HG03039 (cell line): ENCODE results near the gene LMAN2.
"Not testable (repeated sequence)": the region's sequence is repeated elsewhere in the genome, so short reads cannot be mapped to it uniquely, and the experiment has no call there.

ENCODE experiments used
- ATAC-seq: cut with Tn5 transposase; IDR thresholded peaks from one replicate; pipeline ENCODE4 v1.9.1; 2021; ENCODE audit warnings: mild to moderate bottlenecking, moderate library complexity; ENCODE audit not compliant: unreplicated experiment

Gene LMAN2

DNA sequence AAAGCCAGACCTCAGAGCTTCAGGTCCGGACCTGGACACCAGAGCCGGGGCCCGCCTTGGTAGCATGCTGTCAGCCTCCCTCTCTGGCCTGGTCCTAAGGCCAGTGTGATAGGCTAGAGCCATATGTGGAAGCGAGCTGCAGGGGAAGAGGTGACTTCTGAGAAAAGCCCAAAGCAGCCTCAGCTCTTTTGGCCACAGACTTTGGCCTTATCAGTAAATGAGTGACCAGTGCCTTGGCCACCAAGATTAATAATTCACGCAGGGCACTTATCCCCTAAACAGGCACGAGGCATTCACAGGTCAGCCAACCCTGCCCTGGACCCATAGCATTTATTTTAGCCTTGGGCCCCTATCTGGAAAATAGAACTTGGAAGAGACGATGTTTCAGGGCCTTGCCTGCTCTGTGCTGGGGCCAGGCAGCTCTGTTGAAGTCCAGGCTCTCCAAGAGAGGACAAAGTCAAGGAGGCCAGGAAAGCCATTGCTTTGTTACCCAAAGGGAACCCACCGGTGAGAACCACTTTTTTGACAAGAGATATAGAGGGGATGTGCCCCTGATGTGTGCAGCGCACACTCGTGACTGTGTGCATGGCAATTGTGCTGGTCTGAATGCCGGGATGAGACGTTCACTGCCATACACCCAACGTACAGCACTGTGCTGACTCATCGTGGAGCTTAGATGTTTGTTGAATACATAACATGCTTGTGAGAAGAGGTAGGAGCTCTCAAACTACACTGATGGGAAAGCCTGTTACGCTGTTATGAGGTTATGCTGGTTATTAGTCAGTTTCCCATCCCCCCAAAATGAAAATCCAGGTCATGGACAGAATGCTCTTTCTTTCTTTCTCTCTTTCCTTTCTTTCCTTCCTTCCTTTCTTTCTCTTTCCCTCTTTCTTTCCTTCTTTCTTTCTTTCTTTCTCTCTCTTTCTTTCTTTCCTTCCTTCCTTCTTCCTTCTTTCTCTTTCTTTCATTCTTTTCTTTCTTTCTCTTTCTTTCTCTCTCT lies 27.7 kb upstream of the LMAN2 start:
- ATAC-seq: no peak

DNA sequence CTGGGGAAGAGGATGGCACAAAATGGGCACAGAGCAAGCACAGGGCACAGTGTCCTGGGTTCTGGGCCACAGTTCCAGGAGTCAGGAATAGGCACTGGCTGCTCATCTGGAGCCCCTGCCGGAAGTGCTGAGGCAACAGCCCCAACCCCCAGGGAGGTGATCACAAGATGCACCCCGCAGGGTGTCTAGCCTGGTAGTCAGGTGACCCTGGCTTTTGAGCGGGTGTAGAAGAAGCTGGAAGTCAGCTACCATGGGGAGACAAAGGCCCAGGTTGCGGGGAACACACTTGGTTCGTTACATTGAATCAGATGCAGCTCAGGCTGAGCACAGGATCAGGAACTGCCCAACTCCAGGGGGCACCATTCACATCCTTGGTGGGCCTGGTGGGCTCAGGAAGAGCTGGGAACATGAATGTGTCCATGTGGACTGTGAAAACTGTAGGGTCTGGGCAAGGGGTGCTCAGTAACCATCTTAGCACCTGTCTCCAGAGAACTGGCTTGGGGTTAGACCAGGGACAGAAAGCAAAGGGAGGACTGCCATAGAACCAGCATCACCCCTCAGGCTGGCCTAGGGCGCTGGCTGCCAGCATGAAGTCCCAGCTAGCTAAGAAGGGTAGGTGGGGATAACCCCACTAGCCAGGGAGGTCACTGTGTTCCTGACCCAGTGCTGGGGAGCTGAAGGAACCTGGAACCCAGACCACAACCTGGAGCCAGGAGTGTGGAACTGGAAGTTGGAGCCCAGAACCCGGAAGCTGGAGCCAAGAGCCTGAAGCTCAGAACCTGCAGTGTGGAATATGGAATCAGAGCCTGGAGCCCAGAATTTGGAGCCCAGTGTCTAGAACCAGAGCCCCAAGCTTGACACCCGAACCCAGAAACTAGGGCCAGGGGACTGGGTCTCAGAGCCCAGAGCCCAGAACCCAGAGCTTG lies 26.6 kb upstream of the LMAN2 start:
- no peak for ATAC-seq

DNA sequence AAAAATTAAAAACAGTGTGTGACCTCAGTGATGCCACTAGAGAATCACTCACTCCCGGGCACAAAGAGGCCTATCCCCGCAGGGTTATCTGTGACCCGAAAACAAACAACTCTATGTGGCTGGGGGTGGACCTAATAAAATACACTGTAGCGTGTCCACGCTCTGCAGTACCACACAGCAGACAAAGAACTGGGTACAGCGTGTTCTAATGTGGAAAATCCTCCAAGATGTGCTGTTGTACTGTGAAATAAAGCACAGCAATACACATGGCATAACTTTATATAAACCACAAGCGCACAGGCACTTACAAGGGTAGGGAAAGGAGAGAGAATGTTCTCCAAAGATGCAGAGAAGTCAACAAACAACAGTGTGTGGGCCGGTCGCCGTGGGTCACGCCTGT lies 24.6 kb upstream of the LMAN2 start:
- ATAC-seq: no peak

DNA sequence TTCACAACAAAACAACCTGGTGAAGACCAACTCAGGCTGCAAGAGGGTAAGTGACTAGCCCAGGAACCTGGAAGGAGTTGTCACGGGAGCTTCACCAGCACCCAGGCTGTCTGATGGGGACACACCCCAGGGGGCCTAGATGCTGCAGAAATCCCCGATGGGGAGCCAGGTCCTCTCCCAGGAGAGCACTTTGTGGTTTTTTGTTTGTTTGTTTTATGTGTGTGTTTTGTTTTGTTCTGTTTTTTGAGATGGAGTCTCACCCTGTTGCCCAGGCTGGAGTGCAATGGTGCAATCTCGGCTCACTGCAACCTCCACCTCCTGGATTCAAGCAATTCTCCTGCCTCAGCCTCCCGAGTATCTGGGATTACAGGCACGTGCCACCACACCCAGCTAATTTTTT lies 24.0 kb upstream of the LMAN2 start:
- not testable (repeated sequence) for ATAC-seq

DNA sequence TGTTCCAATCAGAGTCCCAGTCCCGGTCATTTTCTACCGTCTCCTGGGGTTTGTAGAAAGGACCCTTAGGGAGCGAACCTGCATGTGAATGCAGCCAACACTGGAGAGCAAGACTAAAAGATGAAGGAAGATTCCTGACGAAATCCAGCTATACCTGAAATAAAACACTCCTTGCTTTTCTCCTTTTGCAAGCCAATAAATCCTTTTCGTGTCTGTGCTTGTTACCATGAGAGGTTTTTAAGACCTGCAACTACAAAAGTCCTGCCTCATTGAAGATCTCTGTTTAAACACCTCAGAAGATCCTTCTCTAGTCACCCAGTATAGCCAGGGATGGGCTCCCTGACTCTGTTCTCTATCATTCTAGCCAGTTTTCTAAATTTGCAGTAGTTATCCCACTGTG lies 22.7 kb upstream of the LMAN2 start:
- ATAC-seq: no peak

DNA sequence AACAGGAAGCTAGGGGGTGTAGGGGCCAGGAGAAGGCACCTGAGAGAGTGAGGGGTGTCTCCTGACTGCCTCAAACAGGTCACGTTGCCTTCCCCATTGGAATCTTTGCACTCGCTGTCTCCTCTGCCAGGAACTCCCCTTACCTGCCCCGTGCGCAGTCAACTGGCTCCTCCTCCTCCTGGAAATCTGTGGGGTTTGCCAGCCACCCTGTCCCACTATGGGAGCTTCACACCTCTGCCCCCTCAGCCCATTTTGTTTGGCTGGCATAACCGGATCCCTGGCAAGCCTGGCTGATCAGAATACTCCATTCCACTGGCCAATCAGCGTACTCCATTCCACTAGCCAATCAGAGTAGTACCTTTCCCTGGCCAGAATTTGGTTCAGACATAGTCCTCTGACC lies 22.3 kb upstream of the LMAN2 start:
- ATAC-seq: no peak

DNA sequence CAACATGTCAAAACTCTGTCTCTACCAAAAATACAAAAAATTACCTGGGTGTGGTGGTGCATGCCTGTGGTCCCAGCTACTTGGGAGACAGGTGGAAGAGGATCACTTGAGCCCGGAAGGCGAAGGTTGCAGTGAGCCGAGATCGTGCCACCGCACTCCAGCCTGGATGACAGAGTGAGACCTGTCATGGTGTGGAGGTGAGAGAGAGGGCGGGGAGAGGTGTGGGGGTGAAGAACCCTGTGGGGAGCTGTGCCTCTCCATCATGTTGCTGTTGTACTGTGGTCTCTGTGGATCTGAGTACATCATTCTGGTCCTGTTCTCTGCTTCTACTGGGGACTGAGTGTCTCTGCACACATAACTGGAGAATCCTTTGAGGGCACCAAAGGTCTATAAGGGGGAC lies 21.4 kb upstream of the LMAN2 start:
- ATAC-seq: no peak

DNA sequence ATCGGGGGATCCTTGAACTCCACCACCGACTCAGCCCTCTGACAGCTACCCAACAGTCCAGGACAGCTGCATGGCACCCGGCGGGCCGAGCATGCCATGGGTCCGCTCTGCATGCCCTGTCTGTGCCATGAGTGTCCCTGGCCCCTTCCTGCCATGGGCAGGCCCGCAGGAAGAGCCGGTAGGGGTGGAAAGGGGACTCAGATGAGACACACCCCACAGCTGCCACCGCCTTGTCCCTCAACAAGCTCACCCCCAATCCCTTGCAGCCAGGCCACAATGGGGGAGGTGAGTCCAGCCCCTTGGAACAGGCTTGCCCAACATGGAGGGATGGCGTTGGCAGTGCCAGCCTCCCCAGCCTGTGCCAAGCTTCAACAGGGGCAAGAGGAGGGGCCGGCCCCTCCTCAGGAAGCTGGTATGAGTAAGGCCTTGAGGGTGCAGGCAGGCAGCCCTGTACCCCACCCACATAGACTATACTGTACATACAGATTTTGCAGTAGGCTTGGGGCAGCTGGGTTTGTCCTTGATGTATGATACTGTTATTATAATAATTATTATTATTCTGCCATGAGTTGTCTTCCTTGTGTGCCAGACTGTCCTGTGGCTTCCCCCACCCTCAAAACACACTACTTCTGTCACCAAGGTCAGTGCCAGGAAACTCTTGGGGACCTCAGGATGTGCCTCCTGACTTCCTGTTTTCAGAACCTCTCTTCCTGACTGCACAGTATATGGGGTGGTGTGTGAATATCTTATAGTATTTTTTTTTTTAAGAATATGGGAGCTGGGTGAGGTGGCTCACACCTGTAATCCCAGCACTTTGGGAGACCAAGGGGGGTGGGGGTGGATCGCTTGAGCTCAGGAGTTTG lies 20.8 kb upstream of the LMAN2 start:
- no peak for ATAC-seq

DNA sequence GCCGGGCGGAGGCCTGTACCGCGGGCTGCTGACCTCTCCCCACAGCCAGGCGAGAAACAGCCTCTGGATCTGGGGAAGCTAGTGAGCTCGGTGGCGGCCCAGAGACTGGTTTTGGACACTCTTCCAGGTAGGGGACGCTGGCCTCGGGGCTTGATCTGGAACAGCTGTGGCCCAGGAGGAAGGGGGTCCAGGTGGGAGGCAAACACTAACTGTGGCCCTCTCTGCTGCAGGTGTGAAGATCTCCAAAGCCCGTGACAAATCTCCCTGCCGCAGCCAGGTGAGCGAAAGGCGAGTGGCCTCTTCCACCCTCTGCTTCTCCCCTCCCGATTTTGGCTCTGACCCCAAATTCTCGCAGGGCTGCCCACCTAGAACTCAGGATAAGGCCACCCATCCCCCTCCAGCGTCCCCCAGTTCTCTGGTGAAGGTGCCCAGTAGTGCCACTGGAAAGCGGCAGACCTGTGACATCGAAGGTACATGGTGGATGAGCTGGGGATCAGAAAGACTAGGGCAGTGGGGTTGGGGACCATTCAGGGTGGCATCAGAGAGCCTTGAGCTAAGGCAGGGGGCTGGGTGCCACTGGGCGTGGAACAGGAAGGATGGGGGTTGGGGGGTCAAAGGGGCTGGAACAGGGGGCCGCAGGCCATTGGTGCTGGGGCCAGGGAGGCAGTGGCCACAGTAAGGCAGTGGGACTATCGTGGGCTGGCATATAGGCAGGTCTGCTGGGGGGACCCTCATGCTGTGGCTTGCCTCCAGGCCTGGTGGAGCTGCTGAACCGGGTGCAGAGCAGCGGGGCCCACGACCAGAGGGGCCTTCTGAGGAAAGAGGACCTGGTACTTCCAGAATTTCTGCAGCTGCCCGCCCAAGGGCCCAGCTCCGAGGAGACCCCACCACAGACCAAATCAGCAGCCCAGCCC lies 19.9 kb upstream of the LMAN2 start:
- no peak for ATAC-seq

DNA sequence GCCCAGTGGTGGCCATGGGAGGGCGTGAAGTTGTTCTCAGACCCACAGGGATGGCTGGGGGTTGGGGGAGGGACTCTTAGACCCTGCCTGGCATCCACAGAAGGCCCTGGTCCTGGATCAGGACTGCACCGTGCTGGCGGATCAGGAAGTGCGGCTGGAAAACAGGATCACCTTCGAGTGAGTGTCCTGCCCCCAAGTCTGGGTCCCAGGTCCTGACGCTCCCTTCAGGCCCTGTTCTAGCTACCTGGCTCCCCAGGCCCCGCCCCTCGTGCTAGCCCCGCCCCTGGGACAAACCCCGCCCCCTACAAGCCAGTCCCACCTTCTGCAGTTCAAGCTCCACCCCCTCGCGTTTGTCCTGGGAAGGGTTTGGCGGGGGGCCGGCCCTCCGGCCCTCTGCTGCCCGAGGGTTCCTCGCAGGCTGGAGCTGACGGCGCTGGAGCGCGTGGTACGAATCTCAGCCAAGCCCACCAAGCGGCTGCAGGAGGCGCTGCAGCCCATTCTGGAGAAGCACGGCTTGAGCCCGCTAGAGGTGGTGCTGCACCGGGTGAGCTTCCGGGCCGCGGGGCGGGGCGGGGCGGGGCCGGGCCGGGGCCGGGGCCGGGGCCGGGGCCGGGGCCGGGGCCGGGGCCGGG lies 19.1 kb upstream of the LMAN2 start:
- ATAC-seq: no peak

DNA sequence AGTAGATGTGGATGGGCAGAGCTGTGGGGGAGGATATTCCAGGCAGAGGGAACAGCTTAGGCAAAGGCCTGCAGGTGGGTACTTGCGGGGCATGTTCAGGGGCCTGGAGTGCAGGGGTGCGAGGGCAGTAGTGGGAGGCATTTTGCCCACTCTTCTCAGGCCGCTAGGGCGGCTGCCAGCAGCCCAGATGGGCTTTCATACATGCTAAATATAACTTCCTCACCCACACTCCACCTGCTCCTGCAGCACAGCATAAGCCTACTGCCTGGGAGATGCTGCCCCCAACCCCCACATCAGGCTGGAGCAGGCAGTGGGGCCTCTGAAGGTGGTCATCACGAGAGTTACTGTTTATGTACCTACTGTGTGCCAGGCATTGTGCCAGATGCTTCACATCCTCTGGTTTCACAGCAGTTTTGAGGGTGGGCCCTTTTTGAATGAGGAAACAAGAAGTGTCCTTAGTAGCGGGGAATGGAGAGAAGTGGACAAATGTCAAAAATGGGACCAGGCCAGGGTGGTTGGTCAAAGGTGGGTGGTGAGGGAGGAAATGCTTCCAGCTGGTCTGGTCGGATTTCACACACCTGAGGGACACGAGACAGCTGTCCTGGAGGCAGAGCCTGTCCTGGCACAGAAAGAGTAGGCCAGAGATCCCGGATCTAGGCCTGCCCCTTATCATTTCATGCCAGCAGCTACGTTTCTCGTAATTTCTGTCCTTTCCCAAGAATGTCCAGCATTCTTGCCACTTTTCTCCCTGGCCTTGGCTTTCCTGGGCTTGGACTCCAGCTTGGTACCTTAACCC lies 18.4 kb upstream of the LMAN2 start:
- no peak for ATAC-seq

DNA sequence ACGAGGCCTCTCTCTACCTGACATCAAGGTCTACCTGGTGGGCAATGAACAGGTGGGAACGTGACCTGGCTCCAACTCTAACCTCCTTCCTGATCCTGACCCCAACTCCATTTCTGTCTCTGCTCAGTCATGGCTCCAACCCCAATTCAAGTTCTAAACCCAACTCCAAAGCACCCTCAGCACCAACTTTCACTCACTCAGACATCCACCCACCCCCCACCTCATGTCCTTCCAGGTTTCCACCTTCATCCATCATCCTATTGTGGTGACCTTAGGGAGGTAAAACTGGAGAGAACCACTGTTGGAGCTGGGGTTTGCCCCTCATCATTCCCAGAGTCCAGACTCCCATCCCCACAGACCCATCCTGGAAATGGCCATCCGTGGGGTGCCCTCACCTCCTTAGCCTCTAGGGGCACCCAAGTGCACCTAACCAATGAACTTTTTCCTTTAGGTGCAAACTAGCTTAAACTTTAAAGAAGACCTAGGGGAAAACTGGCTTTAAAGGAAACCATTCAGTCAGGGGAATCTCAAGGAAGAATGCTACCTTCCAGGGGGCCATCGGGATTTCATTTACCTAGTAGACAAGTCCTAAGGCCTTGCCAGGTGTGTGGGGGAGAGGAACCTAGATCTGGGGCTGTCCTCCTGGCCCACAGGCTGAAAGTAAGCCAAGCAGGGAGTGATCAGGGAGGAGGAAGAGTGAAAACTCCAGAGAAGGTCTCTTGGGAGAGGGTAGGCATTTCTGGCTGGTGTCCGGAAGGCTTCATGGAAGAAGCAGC lies 17.6 kb upstream of the LMAN2 start:
- no peak for ATAC-seq

DNA sequence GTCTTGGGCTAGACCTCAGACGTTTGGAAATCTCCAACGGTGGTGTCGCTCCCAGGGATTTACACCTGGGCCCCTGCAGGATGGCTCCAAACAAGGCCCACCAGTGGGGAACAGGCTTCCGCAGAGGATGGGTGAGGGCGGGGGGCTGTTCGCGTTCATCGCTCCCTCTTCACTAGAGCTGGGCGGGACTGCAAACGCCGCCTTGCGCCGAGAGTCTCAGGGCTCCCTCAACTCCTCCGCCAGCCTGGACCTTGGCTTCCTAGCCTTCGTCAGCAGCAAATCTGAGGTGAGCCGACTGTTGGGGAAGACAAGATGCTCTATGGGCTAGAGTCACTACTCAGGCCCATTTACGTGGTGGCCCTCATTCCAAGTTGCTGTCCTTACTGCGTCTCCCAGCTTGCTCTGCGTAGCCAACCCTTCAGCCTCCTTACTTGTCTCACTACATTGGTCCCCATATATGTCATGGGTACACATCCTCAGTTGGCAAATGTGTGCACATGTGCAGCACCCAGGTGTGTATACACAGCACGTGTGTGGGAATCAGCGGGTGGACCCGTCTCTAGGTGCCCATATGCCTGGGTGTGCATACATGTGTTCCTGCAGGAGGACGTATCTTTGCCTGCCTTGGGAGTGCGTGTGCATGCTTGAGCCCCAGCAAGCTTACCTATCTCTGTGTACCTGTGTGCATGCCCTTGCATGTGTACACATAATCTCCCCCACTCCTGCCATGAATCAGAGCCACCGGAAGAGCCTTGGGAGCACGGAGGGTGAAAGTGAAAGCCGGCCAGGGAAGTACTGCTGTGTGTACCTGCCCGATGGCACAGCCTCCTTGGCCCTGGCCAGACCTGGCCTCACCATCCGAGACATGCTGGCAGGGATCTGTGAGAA lies 16.8 kb upstream of the LMAN2 start:
- no peak for ATAC-seq

DNA sequence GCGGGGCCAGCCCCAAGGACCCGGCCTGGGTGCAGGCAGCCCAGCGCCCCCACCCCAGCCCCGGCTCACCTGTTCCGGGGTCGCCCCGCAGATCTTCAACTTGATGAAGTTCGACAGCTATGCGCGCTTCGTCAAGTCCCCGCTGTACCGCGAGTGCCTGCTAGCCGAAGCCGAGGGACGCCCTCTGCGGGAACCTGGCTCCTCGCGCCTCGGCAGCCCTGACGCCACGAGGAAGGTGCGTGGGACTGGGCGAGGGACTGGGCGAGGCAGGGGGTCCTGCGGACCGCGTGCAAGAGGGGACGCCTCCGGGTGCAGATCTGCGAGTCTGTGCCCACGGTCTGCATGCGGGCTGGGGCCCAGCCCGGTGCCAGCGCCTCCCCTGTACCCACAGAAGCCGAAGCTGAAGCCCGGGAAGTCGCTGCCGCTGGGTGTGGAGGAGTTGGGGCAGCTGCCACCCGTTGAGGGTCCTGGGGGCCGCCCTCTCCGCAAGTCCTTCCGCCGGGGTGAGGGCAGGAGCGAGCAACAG lies 15.9 kb upstream of the LMAN2 start:
- no peak for ATAC-seq

DNA sequence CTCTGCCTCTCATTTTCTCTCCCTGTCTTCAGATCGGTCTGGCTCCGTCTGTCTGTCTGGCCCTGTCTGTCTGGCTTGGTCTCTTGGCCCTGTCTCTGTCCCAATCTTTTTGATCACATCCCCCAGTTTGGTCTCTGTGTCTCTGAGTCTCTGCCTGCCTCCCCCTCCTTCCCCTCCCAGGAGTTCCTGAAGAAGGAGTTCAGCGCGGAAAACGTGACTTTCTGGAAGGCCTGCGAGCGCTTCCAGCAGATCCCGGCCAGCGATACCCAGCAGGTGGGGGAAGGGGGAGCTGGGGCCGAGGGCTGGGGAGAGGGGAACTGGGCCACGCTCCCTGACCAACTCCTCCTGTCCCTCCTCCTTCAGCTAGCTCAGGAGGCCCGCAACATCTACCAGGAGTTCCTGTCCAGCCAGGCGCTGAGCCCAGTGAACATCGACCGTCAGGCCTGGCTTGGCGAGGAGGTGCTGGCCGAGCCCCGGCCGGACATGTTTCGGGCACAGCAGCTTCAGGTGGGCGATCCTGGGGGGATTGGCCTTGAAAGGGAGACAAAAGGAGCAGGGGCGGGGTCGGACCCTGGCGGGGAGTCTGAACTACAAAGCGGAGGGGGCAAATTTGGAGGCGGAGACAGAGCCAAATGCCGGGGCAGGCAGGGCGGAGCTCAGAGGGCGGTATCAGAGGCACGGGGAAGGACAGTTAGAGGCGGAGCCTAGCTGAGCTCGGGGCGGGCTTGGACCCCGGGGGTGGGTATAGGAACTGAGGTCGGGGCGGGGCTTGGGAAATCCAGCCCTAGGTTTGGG lies 15.3 kb upstream of the LMAN2 start:
- ATAC-seq: no peak
